ENCODE results near the gene LAPTM5. TPM values are rescaled to one million over a fixed set of nuclear protein-coding genes. Genes with fewer than 3 reads are reported as not detected.

LAPTM5 gene
- total RNA-seq, 4 donors from 2014 or later = 21.1 to 67.8 (median 43.1) TPM

DNA sequence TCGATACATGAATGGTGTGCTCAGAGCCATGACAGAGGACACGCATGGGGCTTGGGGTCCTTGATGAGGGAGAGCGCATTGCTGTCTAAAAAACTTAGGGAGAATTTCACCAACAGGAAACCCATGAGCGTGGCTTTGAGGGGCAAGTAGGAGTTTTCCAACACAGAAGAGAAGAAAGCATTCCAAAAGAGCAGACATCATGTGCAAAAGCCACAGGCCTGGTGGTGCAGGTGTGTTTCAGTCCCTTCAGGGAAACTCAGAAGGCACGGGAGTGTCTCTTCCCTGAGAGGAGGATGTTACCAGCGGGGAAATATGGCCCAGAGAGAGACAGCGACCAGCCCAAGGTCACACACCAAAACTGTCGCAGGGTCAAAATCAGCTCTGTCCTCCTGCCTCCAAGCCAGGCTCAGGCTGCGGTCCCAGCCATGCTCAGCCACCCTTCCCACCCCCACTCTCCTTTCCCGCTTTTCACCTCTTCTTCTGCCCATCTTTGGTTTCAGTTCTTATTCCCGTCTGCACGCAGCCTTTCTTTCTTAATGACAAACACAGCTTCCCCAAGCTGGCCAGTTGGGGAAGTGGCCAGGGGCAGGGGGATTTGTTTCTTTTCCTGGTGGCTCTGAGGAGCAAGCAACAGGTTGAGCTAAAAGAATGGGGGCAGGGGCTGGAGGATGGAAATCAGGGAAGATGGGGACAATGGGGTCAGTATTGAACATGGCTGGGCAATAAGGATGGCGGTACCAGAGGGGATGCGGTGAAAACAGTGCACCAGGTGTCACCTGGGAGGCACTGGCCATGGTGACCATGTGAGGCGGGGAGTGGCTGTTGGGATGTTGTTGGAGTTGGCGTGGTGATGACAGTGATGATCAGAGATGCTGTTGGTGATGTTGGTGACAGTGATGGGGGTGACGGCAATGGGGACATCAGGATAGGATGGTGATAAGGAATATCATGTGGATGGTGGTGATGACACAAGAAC, 10.3 kb downstream of the LAPTM5 start:
- Histone ChIP-seq H3K4me1 (peaks cover 0 to 92% (median 31%) of the 10 kb centered on the region in 4 donors), H3K9me3 (no peaks in the 10 kb centered on the region), H3K4me3 (no peak overlapping the region), H3K36me3 (no peaks in the 10 kb centered on the region), H3K27ac (peak overlapping the region in 2 of 4 donors; percentile 72 to 73), H3K27me3 (no peaks in the 10 kb centered on the region)
- DNase-seq (ENCODE audit: low spot score in 2 of 2) = no peak
- 85 to 90% methylated on average over 17 of the region's 17 CpGs for WGBS, 2 donors
- TF ChIP-seq CTCF (IDR thresholded peaks at IDR 0.05) (no peak), POLR2A (IDR thresholded peaks at IDR 0.05) (no peak), EP300 (IDR thresholded peaks at IDR 0.05) (peak in 1 of 2 donors; percentile 8)

DNA sequence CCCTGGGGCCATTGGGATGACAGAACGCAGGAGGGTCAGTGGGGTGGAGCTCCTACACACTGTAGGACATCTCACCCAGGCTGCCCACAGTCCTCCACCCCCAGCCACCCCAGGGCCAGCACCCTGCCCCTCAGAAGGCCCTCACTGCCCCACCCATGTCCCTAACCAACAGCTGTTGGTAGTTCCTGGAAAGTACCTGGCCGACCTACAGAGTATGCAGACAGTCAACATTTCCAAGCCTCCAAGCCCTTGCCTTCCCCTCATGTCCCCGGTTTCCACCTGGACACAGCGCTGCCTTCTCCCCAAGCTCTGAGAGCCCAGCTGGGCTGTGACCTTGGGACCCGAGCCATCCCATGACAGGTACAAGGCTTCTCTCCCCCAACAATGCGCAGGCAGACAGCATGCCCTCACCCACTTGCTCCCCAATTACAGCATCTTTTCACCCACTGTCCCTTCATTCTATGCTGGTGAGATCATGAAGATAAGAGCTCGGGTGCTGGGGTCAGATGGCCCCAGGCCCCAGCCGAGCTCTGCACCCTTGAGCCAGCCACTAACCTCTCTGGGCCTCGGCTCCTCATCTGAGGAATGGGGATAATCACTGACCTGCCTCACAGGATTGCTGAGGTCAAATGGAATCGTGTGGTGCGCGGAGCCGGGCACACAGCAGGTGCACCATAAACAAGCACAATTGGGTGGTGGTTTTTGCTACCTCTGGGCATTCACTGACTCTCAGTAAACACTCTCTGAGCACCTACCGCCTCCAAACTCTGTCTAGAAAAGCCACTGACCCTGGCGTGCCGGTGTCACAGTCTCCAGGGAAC, 11.2 kb downstream of the LAPTM5 start:
- WGBS, 2 donors = 88% methylated on average over 15 to 16 of the region's 16 CpGs
- Histone ChIP-seq H3K4me3 (no peak overlapping the region), H3K36me3 (no peaks in the 10 kb centered on the region), H3K4me1 (peaks cover 0 to 88% (median 31%) of the 10 kb centered on the region in 4 donors), H3K27ac (peak overlapping the region in 2 of 4 donors; percentile 72 to 73), H3K27me3 (no peaks in the 10 kb centered on the region), H3K9me3 (no peaks in the 10 kb centered on the region)
- TF ChIP-seq POLR2A (IDR thresholded peaks at IDR 0.05) (no peak), EP300 (IDR thresholded peaks at IDR 0.05) (no peak), CTCF (IDR thresholded peaks at IDR 0.05) (no peak)
- no peak for DNase-seq (ENCODE audit: low spot score in 2 of 2)

- no peak for DNase-seq (ENCODE audit: low spot score in 2 of 2)
- 68 to 89% methylated on average over 3 to 4 of the region's 4 CpGs for WGBS, 2 donors
- Histone ChIP-seq H3K9me3 (no peaks in the 10 kb centered on the region), H3K36me3 (no peaks in the 10 kb centered on the region), H3K27me3 (no peaks in the 10 kb centered on the region), H3K4me1 (peaks cover 0 to 83% (median 30%) of the 10 kb centered on the region in 4 donors), H3K27ac (peak overlapping the region in 2 of 4 donors; percentile 36 to 72), H3K4me3 (no peak overlapping the region)
- TF ChIP-seq CTCF (IDR thresholded peaks at IDR 0.05) = no peak
- no peak for TF ChIP-seq EP300 (IDR thresholded peaks at IDR 0.05)
- no peak for TF ChIP-seq POLR2A (IDR thresholded peaks at IDR 0.05)
Measured at GRCh38 chr1:30745834-30746208, 11.8 kb downstream of the LAPTM5 start.

GRCh38 chr1:30745156-30745833, 12.3 kb downstream of the LAPTM5 start:
- H3K27me3 ChIP-seq = no peaks in the 10 kb centered on the region
- H3K9me3 ChIP-seq = no peaks in the 10 kb centered on the region
- TF ChIP-seq EP300 (IDR thresholded peaks at IDR 0.05) (no peak), CTCF (IDR thresholded peaks at IDR 0.05) (no peak), POLR2A (IDR thresholded peaks at IDR 0.05) (no peak)
- peaks cover 0 to 78% (median 28%) of the 10 kb centered on the region in 4 donors for H3K4me1 ChIP-seq
- H3K4me3 ChIP-seq = no peak overlapping the region
- peak overlapping the region in 2 of 4 donors; percentile 36 to 72 for H3K27ac ChIP-seq
- H3K36me3 ChIP-seq = no peaks in the 10 kb centered on the region
- DNase-seq (ENCODE audit: low spot score in 2 of 2) = no peak
- 76 to 82% methylated on average over 14 of the region's 14 CpGs for WGBS, 2 donors
